ENCODE results near the gene TGM2. TPM values are rescaled to one million over a fixed set of nuclear protein-coding genes. Genes with fewer than 3 reads are reported as not detected.

Gene TGM2
- total RNA-seq, 1 experiment from 2014 or later: 113 TPM

GRCh38 chr20:38089500-38089899 is 75.6 kb downstream of the TGM2 start:
- intact Hi-C loops (cut with micrococcal nuclease; ENCODE audit: unreplicated experiment) (no loop called here), in situ Hi-C loops (cut with HindIII; ENCODE audit: low pct_unique_long_range_greater_than_20kb, low sequenced_read_pairs) (no loop called here)
- DNase-seq (ENCODE audit: low read depth, low spot score) (no peak), ATAC-seq (no peak)
- Histone ChIP-seq H3K27me3 (ENCODE audit: control insufficient read depth, insufficient read depth, low read length) (no peaks in the 10 kb centered on the region), H3K4me1 (ENCODE audit: control insufficient read depth, insufficient read depth, low read length) (peaks cover 6% of the 10 kb centered on the region; the same call in 1 of the 2 replicates), H3K36me3 (ENCODE audit: control insufficient read depth, insufficient read depth, low read length) (peaks cover 7% of the 10 kb centered on the region), H3K27ac (ENCODE audit: low read length) (no peak overlapping the region), H3K4me3 (ENCODE audit: low read depth in 2 of 2, low read length in 2 of 2) (no peak overlapping the region), H3K9me3 (ENCODE audit: control insufficient read depth, insufficient read depth, low read depth, low read length) (no peaks in the 10 kb centered on the region)
- POLR2A ChIA-PET: no interaction called here
- TF ChIP-seq TCF7L2 (IDR thresholded peaks at IDR 0.05; ENCODE audit: low read depth, low read length) (no peak), REST (IDR thresholded peaks at IDR 0.05; ENCODE audit: insufficient read depth in 1 of 2, low read depth in 2 of 2, low read length in 1 of 2) (no peak), POLR2AphosphoS5 (IDR thresholded peaks at IDR 0.05; ENCODE audit: low read depth, low read length) (no peak), SIN3A (IDR thresholded peaks at IDR 0.05; ENCODE audit: borderline replicate concordance, insufficient read depth, low read depth, low read length) (no peak)
- TF ChIP-seq, protein P1, sequence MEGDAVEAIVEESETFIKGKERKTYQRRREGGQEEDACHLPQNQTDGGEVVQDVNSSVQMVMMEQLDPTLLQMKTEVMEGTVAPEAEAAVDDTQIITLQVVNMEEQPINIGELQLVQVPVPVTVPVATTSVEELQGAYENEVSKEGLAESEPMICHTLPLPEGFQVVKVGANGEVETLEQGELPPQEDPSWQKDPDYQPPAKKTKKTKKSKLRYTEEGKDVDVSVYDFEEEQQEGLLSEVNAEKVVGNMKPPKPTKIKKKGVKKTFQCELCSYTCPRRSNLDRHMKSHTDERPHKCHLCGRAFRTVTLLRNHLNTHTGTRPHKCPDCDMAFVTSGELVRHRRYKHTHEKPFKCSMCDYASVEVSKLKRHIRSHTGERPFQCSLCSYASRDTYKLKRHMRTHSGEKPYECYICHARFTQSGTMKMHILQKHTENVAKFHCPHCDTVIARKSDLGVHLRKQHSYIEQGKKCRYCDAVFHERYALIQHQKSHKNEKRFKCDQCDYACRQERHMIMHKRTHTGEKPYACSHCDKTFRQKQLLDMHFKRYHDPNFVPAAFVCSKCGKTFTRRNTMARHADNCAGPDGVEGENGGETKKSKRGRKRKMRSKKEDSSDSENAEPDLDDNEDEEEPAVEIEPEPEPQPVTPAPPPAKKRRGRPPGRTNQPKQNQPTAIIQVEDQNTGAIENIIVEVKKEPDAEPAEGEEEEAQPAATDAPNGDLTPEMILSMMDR (IDR thresholded peaks at IDR 0.05): no peak
- BruUV-seq (replicated peaks): no TSS peak
- CTCF ChIA-PET: no interaction called here

- H3K4me1 ChIP-seq (ENCODE audit: control insufficient read depth, insufficient read depth, low read length): 0 out of 2 replicates have a peak, but pooled peaks cover 4% of the 10 kb centered on the region
- ATAC-seq: no peak
- TF ChIP-seq TCF7L2 (IDR thresholded peaks at IDR 0.05; ENCODE audit: low read depth, low read length) (no peak), POLR2AphosphoS5 (IDR thresholded peaks at IDR 0.05; ENCODE audit: low read depth, low read length) (no peak), SIN3A (IDR thresholded peaks at IDR 0.05; ENCODE audit: borderline replicate concordance, insufficient read depth, low read depth, low read length) (no peak), REST (IDR thresholded peaks at IDR 0.05; ENCODE audit: insufficient read depth in 1 of 2, low read depth in 2 of 2, low read length in 1 of 2) (no peak)
- TF ChIP-seq, protein P1 (IDR thresholded peaks at IDR 0.05): no peak
- CTCF ChIA-PET: interaction anchor here (0.7 kb wide), 1 partner anchor 162 kb away, joined by 13 read pairs; no protein-coding TSS in a partner anchor
- BruUV-seq (replicated peaks): no TSS peak
- POLR2A ChIA-PET: no interaction called here
- no peaks in the 10 kb centered on the region for H3K27me3 ChIP-seq (ENCODE audit: control insufficient read depth, insufficient read depth, low read length)
- no peak for DNase-seq (ENCODE audit: low read depth, low spot score)
- H3K27ac ChIP-seq (ENCODE audit: low read length): no peak overlapping the region
- no peak overlapping the region for H3K4me3 ChIP-seq (ENCODE audit: low read depth in 2 of 2, low read length in 2 of 2)
- intact Hi-C loops (cut with micrococcal nuclease; ENCODE audit: unreplicated experiment) (no loop called here), in situ Hi-C loops (cut with HindIII; ENCODE audit: low pct_unique_long_range_greater_than_20kb, low sequenced_read_pairs) (no loop called here)
- H3K36me3 ChIP-seq (ENCODE audit: control insufficient read depth, insufficient read depth, low read length): peaks cover 10% of the 10 kb centered on the region
- H3K9me3 ChIP-seq (ENCODE audit: control insufficient read depth, insufficient read depth, low read depth, low read length): no peaks in the 10 kb centered on the region
These were observed 80.0 kb downstream of the TGM2 start for GRCh38 chr20:38085026-38085425.
